Lung (tissue), 12 donors: ENCODE data around the gene GPR4. TPM values are rescaled to one million over a fixed set of nuclear protein-coding genes. Genes with fewer than 3 reads are reported as not detected.
"Not testable (repeated sequence)": the region's sequence is repeated elsewhere in the genome, so short reads cannot be mapped to it uniquely, and the experiment has no call there.

ENCODE experiments used
- ATAC-seq: fragments of 200-7000 bp; cut with Tn5 transposase; one replicate; pipeline ENCODE4 v1.9.1; 2020; ENCODE audit warnings: moderate number of reproducible peaks; ENCODE audit not compliant: insufficient read depth, low FRiP score
- DNase-seq, 3 donors: peaks; one replicate each; pipeline ENCODE4 v3.0.0-alpha.2; 2013 to 2017
- H3K27ac ChIP-seq, 2 donors: one replicate each; pipeline ENCODE4 v1.5.1; 2013; ENCODE audit warnings: mild to moderate bottlenecking in 2 of 2, moderate library complexity in 2 of 2, control low read depth in 1 of 2, inconsistent platforms in 1 of 2, low read depth in 1 of 2, low read length in 1 of 2
- H3K27me3 ChIP-seq, 3 donors: one replicate each; pipeline ENCODE4 v1.5.1; 2013; ENCODE audit warnings: low read length in 2 of 3; ENCODE audit not compliant: control insufficient read depth in 3 of 3, insufficient read depth in 3 of 3
- H3K36me3 ChIP-seq, 4 donors: one replicate each; pipeline ENCODE4 v1.5.1; 2013; ENCODE audit warnings: low read length in 4 of 4, mild to moderate bottlenecking in 1 of 4, moderate library complexity in 1 of 4; ENCODE audit not compliant: control insufficient read depth in 4 of 4, insufficient read depth in 4 of 4
- H3K4me1 ChIP-seq, 5 donors: one replicate each; pipeline ENCODE4 v1.5.1; 2013; ENCODE audit warnings: low read length in 5 of 5, mild to moderate bottlenecking in 2 of 5, moderate library complexity in 1 of 5; ENCODE audit not compliant: control insufficient read depth in 5 of 5, insufficient read depth in 5 of 5
- H3K4me3 ChIP-seq: one replicate; pipeline ENCODE4 v1.5.1; 2013; ENCODE audit warnings: mild to moderate bottlenecking, control low read depth, moderate library complexity
- H3K9ac ChIP-seq, 2 donors: one replicate each; pipeline ENCODE4 v1.5.1; 2013; ENCODE audit warnings: low read length in 2 of 2, control low read depth in 1 of 2; ENCODE audit not compliant: insufficient read depth in 1 of 2
- H3K9me3 ChIP-seq, 4 donors: one replicate each; pipeline ENCODE4 v1.5.1; 2013; ENCODE audit warnings: low read length in 3 of 4, mild to moderate bottlenecking in 1 of 4, moderate library complexity in 1 of 4; ENCODE audit not compliant: control insufficient read depth in 4 of 4, insufficient read depth in 3 of 4
- CTCF ChIP-seq: IDR thresholded peaks from 2 replicates; pipeline ENCODE4 v1.5.1; 2012; ENCODE audit warnings: mild to moderate bottlenecking; ENCODE audit errors: control extremely low read depth, extremely low read depth
- WGBS, 2 donors: extraction: QIAGEN DNeasy Blood & Tissue Kit; methylation state at CpG; one replicate each; pipeline ENCODE4 v1.1.7; 2013; 5-methylcytosine and 5-hydroxymethylcytosine counted together
- polyA plus RNA-seq, 2 donors: library from polyadenylated mRNA; stranded (reverse); fragments of 200-250 nt; gene quantifications; one replicate each; pipeline ENCODE4 v1.2.1, GENCODE V29; 2013
- total RNA-seq, 2 donors: library from RNA; depleted of rRNA in 1 of 2; stranded (reverse); fragments of >200 nt in 1 of 2; gene quantifications; one replicate each; pipeline ENCODE4 v1.2.1, GENCODE V29; 2014 to 2021
- donor health status: control.
- donor health status: control.
- donor health status: Bipolar disorder and iron deficiency.
- donor health status: healthy.
- donor health status: DM: yes; HTN: yes; CAD: no.

The GPR4 gene
- total and polyA plus RNA-seq, 4 donors: 1.3 to 12.8 (median 11.8) TPM

- Histone ChIP-seq H3K9ac (no peak overlapping the region), H3K4me1 (no peaks in the 10 kb centered on the region), H3K36me3 (peaks cover 0 to 42% (median 20%) of the 10 kb centered on the region in 4 donors), H3K4me3 (no peak overlapping the region), H3K27me3 (no peaks in the 10 kb centered on the region), H3K27ac (no peak overlapping the region), H3K9me3 (no peaks in the 10 kb centered on the region)
- ATAC-seq (no peak), DNase-seq (no peak)
- WGBS, 2 donors: 91 to 97% methylated on average over 15 to 17 of the region's 17 CpGs
- no peak for TF ChIP-seq CTCF
Measured at GRCh38 chr19:45621389-45621788, 19.4 kb upstream of the GPR4 start.

- no peak for ATAC-seq
- no peak for DNase-seq
- Histone ChIP-seq H3K27me3 (no peaks in the 10 kb centered on the region), H3K27ac (no peak overlapping the region), H3K36me3 (peaks cover 0 to 46% (median 21%) of the 10 kb centered on the region in 4 donors), H3K9ac (no peak overlapping the region), H3K9me3 (no peaks in the 10 kb centered on the region), H3K4me3 (no peak overlapping the region), H3K4me1 (peaks cover 0 to 8% (median 0%) of the 10 kb centered on the region in 5 donors)
- WGBS, 2 donors: 93 to 95% methylated on average over 10 of the region's 10 CpGs
- no peak for TF ChIP-seq CTCF
Measured at GRCh38 chr19:45616704-45617017, 14.6 kb upstream of the GPR4 start.

- Histone ChIP-seq H3K27me3 (no peaks in the 10 kb centered on the region), H3K36me3 (peaks cover 0 to 43% (median 20%) of the 10 kb centered on the region in 4 donors), H3K9ac (no peak overlapping the region), H3K9me3 (no peaks in the 10 kb centered on the region), H3K4me3 (no peak overlapping the region), H3K4me1 (peaks cover 0 to 8% (median 0%) of the 10 kb centered on the region in 5 donors), H3K27ac (peak overlapping the region in 1 of 2 donors; percentile 30)
- DNase-seq (peak; percentile 80 to 91 (median 84)), ATAC-seq (peak; percentile 59)
- TF ChIP-seq CTCF: no peak
- 55 to 71% methylated on average over 34 to 37 of the region's 37 CpGs for WGBS, 2 donors
Measured at GRCh38 chr19:45615795-45616703, 14.0 kb upstream of the GPR4 start.

- not testable (repeated sequence) for H3K27me3 ChIP-seq, ATAC-seq, H3K4me3 ChIP-seq, H3K4me1 ChIP-seq, H3K27ac ChIP-seq, H3K9ac ChIP-seq, DNase-seq, H3K9me3 ChIP-seq
- peaks cover 0 to 39% (median 17%) of the 10 kb centered on the region in 4 donors for H3K36me3 ChIP-seq
- 89 to 93% methylated on average over 9 of the region's 9 CpGs for WGBS, 2 donors
Measured at GRCh38 chr19:45615056-45615455, 13.0 kb upstream of the GPR4 start.
